HepG2 (cell line): Measurements from ENCODE around the gene DPM1. TPM values are rescaled to one million over a fixed set of nuclear protein-coding genes. Genes with fewer than 3 reads are reported as not detected.

Experiments used
- ATAC-seq: fragments of 200-7000 bp; cut with Tn5 transposase; 3 replicates; pipeline ENCODE4 v1.9.1; 2020; ENCODE audit warnings: mild to moderate bottlenecking, moderate library complexity
- BruUV-seq: library from RNA; stranded (reverse); fragments of 400-500 nt; replicated peaks from 2 replicates; lab custom pipeline; 2021; lab: Mats Ljungman, UMichigan
- CTCF ChIA-PET: fragments of 300-600 bp; formaldehyde crosslinking; extraction: SDS; loops from one replicate; lab custom pipeline; 2021; ENCODE audit warnings: low total read pairs, inconsistent platforms, low intra/inter-chr PET ratio; lab: Yijun Ruan, JAX
- POLR2A ChIA-PET: fragments of 350-600 bp; sonication (Branson Sonifier 250); formaldehyde crosslinking; loops from one replicate; lab custom pipeline; 2020; ENCODE audit warnings: antibody characterized with exemption, inconsistent platforms; lab: Yijun Ruan, JAX
- DNase-seq: peaks from one replicate; pipeline ENCODE4 v3.0.0-alpha.2; 2015; ENCODE audit warnings: low spot score
- FAIRE-seq: peaks from 3 replicates; lab custom pipeline; 2011; peaks lifted over from hg19 to GRCh38; lab: Jason Lieb, UNC
- H2AFZ ChIP-seq: one replicate; pipeline ENCODE4 v1.6.1; 2011; ENCODE audit warnings: low read length, inconsistent platforms
- H3K27ac ChIP-seq: fragments of 300-600 bp; 3 replicates; pipeline ENCODE4 v1.8.0; 2011; ENCODE audit warnings: mixed run types, mild to moderate bottlenecking, mixed read lengths, low read length, inconsistent platforms; ENCODE audit not compliant: insufficient read depth; ENCODE audit errors: extremely low read length
- H3K27me3 ChIP-seq, 2 experiments: fragments of 200-600 bp in 1 of 2; 2 replicates in 1 of 2; 3 replicates in 1 of 2; pipeline versions ENCODE4 v1.6.0 to v1.8.0; 2011; ENCODE audit warnings: low read length in 2 of 2, mild to moderate bottlenecking in 2 of 2, moderate library complexity in 2 of 2, inconsistent platforms in 1 of 2; ENCODE audit not compliant: insufficient read depth in 2 of 2, control insufficient read depth in 1 of 2
- H3K36me3 ChIP-seq, 2 experiments: fragments of 200-600 bp in 1 of 2; replicated peaks in 1 of 2; 2 replicates in 1 of 2; 3 replicates in 1 of 2; pipeline versions ENCODE4 v1.5.1 to v1.8.0; 2011; ENCODE audit warnings: low read length in 2 of 2, inconsistent platforms in 1 of 2; ENCODE audit not compliant: insufficient read depth in 2 of 2, control insufficient read depth in 1 of 2
- H3K4me1 ChIP-seq: 2 replicates; pipeline ENCODE4 v1.5.1; 2012; ENCODE audit warnings: low read length, inconsistent platforms; ENCODE audit not compliant: insufficient read depth
- H3K4me2 ChIP-seq: 2 replicates; pipeline ENCODE4 v1.6.0; 2011; ENCODE audit warnings: low read depth, low read length, inconsistent platforms
- H3K4me3 ChIP-seq, 3 experiments: fragments of 200-600 bp in 1 of 3; sonication (generic), shearing (Covaris generic) in 1 of 3; replicated peaks in 1 of 3; 2 replicates each; pipeline ENCODE4 v1.5.1; 2011 to 2016; ENCODE audit warnings: low read length in 3 of 3, inconsistent platforms in 2 of 3, low read depth in 2 of 3, mild to moderate bottlenecking in 2 of 3, control low read depth in 1 of 3, mixed read lengths in 1 of 3; ENCODE audit not compliant: insufficient read depth in 1 of 3
- H3K79me2 ChIP-seq: one replicate; pipeline ENCODE4 v1.6.1; 2011; ENCODE audit warnings: low read length, inconsistent platforms; ENCODE audit not compliant: insufficient read depth
- H3K9ac ChIP-seq: 2 replicates; pipeline ENCODE4 v1.6.0; 2011; ENCODE audit warnings: mild to moderate bottlenecking, low read depth, low read length, inconsistent platforms; ENCODE audit not compliant: insufficient read depth
- H3K9me3 ChIP-seq: 2 replicates; pipeline ENCODE4 v1.5.1; 2012; ENCODE audit warnings: mild to moderate bottlenecking, low read length
- H4K20me1 ChIP-seq: 2 replicates; pipeline ENCODE4 v1.6.0; 2011; ENCODE audit warnings: inconsistent platforms, mild to moderate bottlenecking, low read length, moderate library complexity; ENCODE audit not compliant: insufficient read depth
- DPF2 ChIP-seq: sonication (generic); formaldehyde crosslinking; IDR thresholded peaks from 2 replicates; pipeline ENCODE4 v1.4.0; 2020; ENCODE audit warnings: mild to moderate bottlenecking, low read depth, missing genetic modification reagents, borderline replicate concordance
- DZIP1 ChIP-seq: sonication (generic); formaldehyde crosslinking; IDR thresholded peaks from 2 replicates; pipeline ENCODE4 v1.5.0; 2020; ENCODE audit warnings: mild to moderate bottlenecking, missing genetic modification reagents
- HHEX ChIP-seq: IDR thresholded peaks from 2 replicates; pipeline ENCODE4 v1.6.1; 2016; ENCODE audit warnings: control low read depth
- IRX3 ChIP-seq: sonication (generic); formaldehyde crosslinking; IDR thresholded peaks from 2 replicates; pipeline ENCODE4 v1.8.1; 2023; ENCODE audit warnings: mild to moderate bottlenecking, low read depth, missing genetic modification reagents, borderline replicate concordance
- POLR2A ChIP-seq, 2 experiments: IDR thresholded peaks; 2 replicates each; pipeline ENCODE4 v1.6.1; 2011; ENCODE audit warnings: low read depth in 2 of 2, low read length in 2 of 2, mild to moderate bottlenecking in 1 of 2, moderate library complexity in 1 of 2; ENCODE audit not compliant: insufficient read depth in 1 of 2
- POLR2AphosphoS5 ChIP-seq: IDR thresholded peaks from 2 replicates; pipeline ENCODE4 v1.6.1; 2012; ENCODE audit warnings: low read depth, low read length
- RARA ChIP-seq: IDR thresholded peaks from 2 replicates; pipeline ENCODE4 v1.6.1; 2016; ENCODE audit warnings: missing genetic modification reagents, missing compliant biosample characterization
- ZBTB21 ChIP-seq: sonication (generic); formaldehyde crosslinking; IDR thresholded peaks from 2 replicates; pipeline ENCODE4 v1.4.0; 2020; ENCODE audit warnings: missing genetic modification reagents
- WGBS: methylation state at CpG from one replicate; pipeline ENCODE4 v1.1.6; 2017; ENCODE audit warnings: low lambda C conversion rate; 5-methylcytosine and 5-hydroxymethylcytosine counted together
- in situ Hi-C: cut with HindIII; loops from 2 replicates; pipeline ENCODE4 v1.10.0; 2017; ENCODE audit warnings: low pct_unique_long_range_greater_than_20kb; ENCODE audit not compliant: extremely low pct_ligation_motif_present
- intact Hi-C: fragments of 100-400 bp; cut with micrococcal nuclease; formaldehyde crosslinking; loops from one replicate; pipeline ENCODE4 v1.10.0; 2022; ENCODE audit not compliant: unreplicated experiment
- polyA plus RNA-seq, 8 experiments: library from polyadenylated mRNA; depleted of rRNA in 3 of 8; stranded (reverse) in 7 of 8; unstranded in 1 of 8; fragments of >200 nt; fragmentation: Illumina TruSeq in 4 of 8; extraction: Trizol in 4 of 8; gene quantifications; 2 replicates each; pipeline versions ENCODE4 v1.2.1 to v1.2.3, GENCODE V29; 2011 to 2016; ENCODE audit warnings: low read depth in 4 of 8, missing spikeins in 1 of 8, mixed read lengths in 1 of 8; ENCODE audit not compliant: insufficient read depth in 1 of 8
- total RNA-seq, 5 experiments: library from RNA; depleted of rRNA; stranded (reverse); fragments of >200 nt; fragmentation: Illumina TruSeq; extraction: Trizol; gene quantifications; 2 replicates each; pipeline ENCODE4 v1.2.3, GENCODE V29; 2016; ENCODE audit warnings: low read depth in 1 of 5
- TF ChIP-seq, protein P1 (sequence below): sonication (generic); formaldehyde crosslinking; IDR thresholded peaks from 2 replicates; pipeline ENCODE4 v1.4.0; 2020; ENCODE audit warnings: mild to moderate bottlenecking, missing genetic modification reagents

DPM1 gene
- total and polyA plus RNA-seq, 2 of the 13 experiments (the other 11 are each of a cell fraction or from before 2014, with no cell fraction given): 83.2 to 161 TPM

GRCh38 chr20:50911716-50912115 is 46.6 kb downstream of the DPM1 start (continued):
- TF ChIP-seq DZIP1 (CRISPR knock-in tag) (no peak), ZBTB21 (CRISPR knock-in tag) (no peak)

- no peaks in the 10 kb centered on the region for H3K27me3 ChIP-seq
- CTCF ChIA-PET: no interaction called here
- no peak overlapping the region for H3K4me2 ChIP-seq
- peaks cover 13% of the 10 kb centered on the region for H3K4me1 ChIP-seq
- no peak overlapping the region for H3K27ac ChIP-seq
- no TSS peak for BruUV-seq
- DNase-seq (no peak), ATAC-seq (no peak), FAIRE-seq (no peak)
- H3K9me3 ChIP-seq: no peaks in the 10 kb centered on the region
- intact Hi-C loops (no loop called here), in situ Hi-C loops (no loop called here)
- 94% methylated on average over 3 of the region's 3 CpGs for WGBS
- H3K4me3 ChIP-seq: no peak overlapping the region
- peaks cover 95% of the 10 kb centered on the region for H3K79me2 ChIP-seq
- peaks cover 7 to 36% of the 10 kb centered on the region in 2 experiments for H3K36me3 ChIP-seq
- POLR2A ChIA-PET: interaction anchor here (0.6 to 1.4 kb wide), 3 partner anchors 16 to 123 kb away, joined by 4 to 5 read pairs (median 4); no protein-coding TSS in a partner anchor
- no peak overlapping the region for H3K9ac ChIP-seq
- peaks cover 60% of the 10 kb centered on the region for H4K20me1 ChIP-seq
- TF ChIP-seq DPF2 (CRISPR knock-in tag): no peak
- no peak for TF ChIP-seq IRX3 (CRISPR knock-in tag)
- no peak for TF ChIP-seq POLR2AphosphoS5
- no peak for TF ChIP-seq POLR2A (IDR thresholded peaks at IDR 0.05; ENCODE audit: insufficient read depth in 1 of 2, low read depth in 2 of 2, low read length in 2 of 2)
- TF ChIP-seq RARA (CRISPR knock-in tag): no peak
- TF ChIP-seq, protein P1, sequence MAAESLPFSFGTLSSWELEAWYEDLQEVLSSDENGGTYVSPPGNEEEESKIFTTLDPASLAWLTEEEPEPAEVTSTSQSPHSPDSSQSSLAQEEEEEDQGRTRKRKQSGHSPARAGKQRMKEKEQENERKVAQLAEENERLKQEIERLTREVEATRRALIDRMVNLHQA (CRISPR knock-in tag): no peak
- no peak for TF ChIP-seq HHEX
- no peak overlapping the region for H2AFZ ChIP-seq
Measured at GRCh38 chr20:50911030-50911429, 47.3 kb downstream of the DPM1 start.
